B cell (primary cell): ENCODE results near the gene PPL. TPM values are rescaled to one million over a fixed set of nuclear protein-coding genes. Genes with fewer than 3 reads are reported as not detected.

ENCODE experiments used
- ATAC-seq: fragments of 200-7000 bp; cut with Tn5 transposase; one replicate; pipeline ENCODE4 v1.10.0; 2021; ENCODE audit warnings: low read depth, mild to moderate bottlenecking, moderate number of reproducible peaks, moderate library complexity
- CTCF ChIA-PET: fragments of 350-600 bp; sonication (Branson Sonifier 250); formaldehyde crosslinking; loops from one replicate; lab custom pipeline; 2021; ENCODE audit warnings: antibody characterized with exemption, inconsistent platforms; lab: Charles Lee
- POLR2A ChIA-PET: fragments of 350-600 bp; sonication (Branson Sonifier 250); formaldehyde crosslinking; loops from one replicate; lab custom pipeline; 2021; ENCODE audit warnings: antibody characterized with exemption; lab: Charles Lee
- DNase-seq: peaks from one replicate; pipeline ENCODE4 v3.0.0; 2013
- H2AFZ ChIP-seq: 2 replicates; pipeline ENCODE4 v1.6.1; 2012; ENCODE audit warnings: mild to moderate bottlenecking, low read depth, low read length; ENCODE audit not compliant: insufficient read depth, poor library complexity, severe bottlenecking
- H3K27ac ChIP-seq, 2 donors: 1 replicate in 1 of 2; 2 replicates in 1 of 2; pipeline ENCODE4 v1.5.1; 2012 to 2013; ENCODE audit warnings: low read length in 2 of 2, mild to moderate bottlenecking in 2 of 2, moderate library complexity in 1 of 2
- H3K27me3 ChIP-seq, 4 experiments: fragments of 200-600 bp in 1 of 4; sonication (generic) in 1 of 4; replicated peaks in 1 of 4; 1 replicate in 2 of 4; 2 replicates in 2 of 4; pipeline versions ENCODE4 v1.6.1 to v1.7.0; 2013 to 2016; ENCODE audit warnings: low read length in 3 of 4, mild to moderate bottlenecking in 2 of 4, mixed read lengths in 1 of 4, moderate library complexity in 1 of 4; ENCODE audit not compliant: insufficient read depth in 4 of 4, control insufficient read depth in 3 of 4; ENCODE audit errors: control extremely low read depth in 1 of 4
- H3K36me3 ChIP-seq, 2 experiments: replicated peaks in 1 of 2; 1 replicate in 1 of 2; 2 replicates in 1 of 2; pipeline versions ENCODE4 v1.6.1 to v1.7.1; 2013; ENCODE audit warnings: low read length in 1 of 2; ENCODE audit not compliant: insufficient read depth in 2 of 2, control insufficient read depth in 1 of 2; ENCODE audit errors: control extremely low read depth in 1 of 2, extremely low read depth in 1 of 2
- H3K4me1 ChIP-seq, 2 donors: fragments of 200-600 bp in 1 of 2; sonication (generic) in 1 of 2; 1 replicate in 1 of 2; 2 replicates in 1 of 2; pipeline versions ENCODE4 v1.5.1 to v1.6.1; 2013 to 2017; ENCODE audit warnings: low read length in 2 of 2; ENCODE audit not compliant: control insufficient read depth in 2 of 2, insufficient read depth in 2 of 2
- H3K4me2 ChIP-seq: replicated peaks from 2 replicates; pipeline ENCODE3; 2012; ENCODE audit warnings: mild to moderate bottlenecking, low read depth, low read length; ENCODE audit not compliant: poor library complexity, severe bottlenecking
- H3K4me3 ChIP-seq, 5 experiments: fragments of 200-600 bp in 1 of 5; sonication (generic) in 1 of 5; 1 replicate in 3 of 5; 2 replicates in 2 of 5; pipeline versions ENCODE4 v1.5.1 to v1.7.0; 2011 to 2016; ENCODE audit warnings: low read length in 4 of 5, mild to moderate bottlenecking in 4 of 5, low read depth in 2 of 5, control low read depth in 1 of 5, moderate library complexity in 1 of 5; ENCODE audit not compliant: insufficient read depth in 1 of 5; ENCODE audit errors: control extremely low read depth in 1 of 5, extremely low read depth in 1 of 5
- H3K79me2 ChIP-seq: fragments of 200-600 bp; sonication (generic); one replicate; pipeline ENCODE4 v1.6.0; 2016; ENCODE audit warnings: low read length; ENCODE audit not compliant: control insufficient read depth, insufficient read depth
- H3K9ac ChIP-seq: fragments of 200-600 bp; sonication (generic); 2 replicates; pipeline ENCODE4 v1.6.1; 2017; ENCODE audit warnings: mild to moderate bottlenecking, low read length, moderate library complexity
- H3K9me3 ChIP-seq, 3 donors: one replicate each; pipeline versions ENCODE4 v1.6.1 to v1.7.1; 2013; ENCODE audit warnings: low read length in 2 of 3; ENCODE audit not compliant: control insufficient read depth in 2 of 3, insufficient read depth in 1 of 3; ENCODE audit errors: control extremely low read depth in 1 of 3
- H4K20me1 ChIP-seq: 2 replicates; pipeline ENCODE4 v1.6.0; 2012; ENCODE audit warnings: mild to moderate bottlenecking, low read length; ENCODE audit not compliant: insufficient read depth, control insufficient read depth, poor library complexity, severe bottlenecking
- H3K27ac Mint-ChIP-seq: one replicate; pipeline ENCODE4 v1.8.0; 2021; ENCODE audit warnings: mixed read lengths
- H3K27me3 Mint-ChIP-seq: one replicate; pipeline ENCODE4 v1.8.0; 2021; ENCODE audit warnings: mixed read lengths
- H3K4me1 Mint-ChIP-seq: one replicate; pipeline ENCODE4 v1.8.0; 2021; ENCODE audit warnings: mixed read lengths
- H3K4me3 Mint-ChIP-seq: one replicate; pipeline ENCODE4 v1.8.0; 2021; ENCODE audit warnings: mixed read lengths
- H3K9me3 Mint-ChIP-seq: one replicate; pipeline ENCODE4 v1.8.0; 2022; ENCODE audit warnings: mixed read lengths; ENCODE audit not compliant: insufficient read depth
- CTCF ChIP-seq: fragments of 200-600 bp; IDR thresholded peaks from one replicate; pipeline ENCODE4 v1.8.0; 2022; ENCODE audit warnings: antibody characterized with exemption, mild to moderate bottlenecking
- EZH2 ChIP-seq: IDR thresholded peaks from 2 replicates; pipeline ENCODE4 v1.6.1; 2012; ENCODE audit warnings: borderline replicate concordance, low read depth, mild to moderate bottlenecking, moderate library complexity, low read length; ENCODE audit not compliant: insufficient read depth, poor library complexity, severe bottlenecking
- WGBS: methylation state at CpG from one replicate; pipeline ENCODE4 v1.1.5; 2013; ENCODE audit warnings: missing lambda C conversion rate; ENCODE audit not compliant: insufficient coverage; 5-methylcytosine and 5-hydroxymethylcytosine counted together
- intact Hi-C: fragments of 100-400 bp; cut with micrococcal nuclease; formaldehyde crosslinking; loops from one replicate; pipeline ENCODE4 v1.10.0; 2022
- polyA plus RNA-seq: library from polyadenylated mRNA; depleted of rRNA; stranded (reverse); fragments of >200 nt; gene quantifications from 2 replicates; pipeline ENCODE4 v1.2.3, GENCODE V29; 2012
- total RNA-seq, 2 donors: library from RNA; stranded (reverse); fragments of 120-200 nt in 1 of 2; gene quantifications; 1 replicate in 1 of 2; 2 replicates in 1 of 2; pipeline versions ENCODE4 v1.2.3 to v1.2.4, GENCODE V29; 2013 to 2022

PPL gene
- total and polyA plus RNA-seq, 2 donors (not counting 1 experiment from before 2014, with no cell fraction given), result not detected

GRCh38 chr16:4980691-4981090 is 43.7 kb upstream of the PPL start:
- ATAC-seq, result no peak
- no peaks in the 10 kb centered on the region for H4K20me1 ChIP-seq
- H3K27ac ChIP-seq, result no peak overlapping the region
- no peaks in the 10 kb centered on the region for H3K36me3 ChIP-seq
- H3K4me1 ChIP-seq, result peaks cover 11 to 12% of the 10 kb centered on the region in 2 donors
- no peaks in the 10 kb centered on the region for H3K79me2 ChIP-seq
- no peak overlapping the region for H3K27ac Mint-ChIP-seq
- H3K9me3 ChIP-seq, result peaks cover 0 to 19% (median 8%) of the 10 kb centered on the region in 3 donors
- H3K9me3 Mint-ChIP-seq, result no peaks in the 10 kb centered on the region
- CTCF ChIA-PET, result no interaction called here
- intact Hi-C loops, result no loop called here
- H3K4me1 Mint-ChIP-seq, result peaks cover 6% of the 10 kb centered on the region
- DNase-seq, result no peak
- TF ChIP-seq EZH2 (no peak), CTCF (no peak)
- H3K4me3 ChIP-seq, result no peak overlapping the region
- H3K9ac ChIP-seq, result no peak overlapping the region
- peaks cover 0 to 14% (median 2%) of the 10 kb centered on the region in 4 experiments for H3K27me3 ChIP-seq
- peaks cover 18% of the 10 kb centered on the region for H3K27me3 Mint-ChIP-seq
- POLR2A ChIA-PET, result no interaction called here
- no peak overlapping the region for H2AFZ ChIP-seq
- 88% methylated on average over 5 of the region's 10 CpGs for WGBS
- H3K4me3 Mint-ChIP-seq, result no peak overlapping the region
- no peak overlapping the region for H3K4me2 ChIP-seq

- TF ChIP-seq CTCF (no peak), EZH2 (no peak)
- H4K20me1 ChIP-seq, result no peaks in the 10 kb centered on the region
- ChIA-PET POLR2A (no interaction called here), CTCF (no interaction called here)
- Mint-ChIP-seq H3K4me1 (peaks cover 10% of the 10 kb centered on the region), H3K9me3 (no peaks in the 10 kb centered on the region), H3K27ac (no peak overlapping the region), H3K4me3 (no peak overlapping the region), H3K27me3 (peaks cover 18% of the 10 kb centered on the region)
- intact Hi-C loops, result no loop called here
- peaks cover 0 to 14% (median 2%) of the 10 kb centered on the region in 4 experiments for H3K27me3 ChIP-seq
- no peak overlapping the region for H2AFZ ChIP-seq
- H3K27ac ChIP-seq, result no peak overlapping the region
- DNase-seq (no peak), ATAC-seq (no peak)
- H3K4me2 ChIP-seq, result no peak overlapping the region
- H3K4me3 ChIP-seq, result no peak overlapping the region
- H3K36me3 ChIP-seq, result no peaks in the 10 kb centered on the region
- peaks cover 0 to 17% (median 8%) of the 10 kb centered on the region in 3 donors for H3K9me3 ChIP-seq
- H3K9ac ChIP-seq, result no peak overlapping the region
- peaks cover 14 to 15% of the 10 kb centered on the region in 2 donors for H3K4me1 ChIP-seq
- H3K79me2 ChIP-seq, result no peaks in the 10 kb centered on the region
- WGBS, result 63% methylated on average over 20 of the region's 25 CpGs
These were observed 43.0 kb upstream of the PPL start for GRCh38 chr16:4979736-4980660.
